Measurements from ENCODE around the gene USP3. TPM values are rescaled to one million over a fixed set of nuclear protein-coding genes. Genes with fewer than 3 reads are reported as not detected.

Gene USP3
- total and polyA plus RNA-seq, 2 of the 13 experiments (the other 11 are each of a cell fraction or from before 2014, with no cell fraction given): 14.3 to 61.2 TPM

DNA sequence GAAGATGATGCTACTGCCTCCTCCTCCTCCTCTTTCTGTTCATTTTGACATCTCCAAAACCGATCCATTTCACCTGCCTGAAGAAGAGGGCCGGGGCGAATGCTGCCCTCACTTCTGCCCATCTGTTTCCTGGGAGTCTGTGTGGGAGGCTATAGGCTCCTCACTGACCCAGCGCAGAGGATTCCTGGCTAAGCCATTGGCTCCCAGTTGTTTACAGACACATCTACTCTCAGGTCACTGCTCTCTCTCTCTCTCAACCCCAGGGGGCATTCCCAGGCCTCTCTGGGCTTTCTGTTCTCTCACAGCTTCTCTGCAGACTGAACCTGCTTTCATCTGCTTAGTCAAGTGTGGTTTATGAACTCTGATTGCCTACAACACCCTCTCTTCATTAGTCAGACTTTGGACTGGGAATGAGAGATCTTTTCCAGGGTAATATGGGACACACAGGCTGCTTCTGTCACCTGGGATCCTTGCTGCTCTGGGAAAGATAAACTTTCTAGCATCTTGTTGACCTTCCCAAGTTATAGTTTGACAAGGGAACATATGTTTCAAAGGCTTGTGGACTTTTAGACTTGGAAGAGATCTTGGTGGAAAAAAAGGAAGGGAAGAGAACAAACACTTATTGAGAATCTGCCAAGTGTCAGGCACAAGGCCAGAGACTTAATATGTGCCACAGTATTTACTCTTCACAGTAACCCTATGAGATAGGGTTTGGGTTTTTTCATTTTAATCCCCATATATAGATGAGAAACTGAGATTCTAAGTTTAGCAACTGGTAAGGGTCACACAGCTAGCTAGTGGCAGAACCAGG is 30.2 kb upstream of the USP3 start (continued):
- TF ChIP-seq, protein P1, sequence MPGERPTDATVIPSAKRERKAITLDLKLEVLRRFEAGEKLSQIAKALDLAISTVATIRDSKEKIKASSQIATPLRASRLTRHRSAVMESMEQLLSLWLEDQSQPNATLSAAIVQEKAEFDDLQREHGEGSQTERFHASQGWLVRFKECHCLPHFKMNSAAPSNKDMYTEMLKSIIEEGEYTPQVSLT (CRISPR knock-in tag; IDR thresholded peaks at IDR 0.05; ENCODE audit: borderline replicate concordance, low read depth): no peak
- no peak for TF ChIP-seq GPN1 (CRISPR knock-in tag; IDR thresholded peaks at IDR 0.05; ENCODE audit: borderline replicate concordance)
- TF ChIP-seq, protein P2, sequence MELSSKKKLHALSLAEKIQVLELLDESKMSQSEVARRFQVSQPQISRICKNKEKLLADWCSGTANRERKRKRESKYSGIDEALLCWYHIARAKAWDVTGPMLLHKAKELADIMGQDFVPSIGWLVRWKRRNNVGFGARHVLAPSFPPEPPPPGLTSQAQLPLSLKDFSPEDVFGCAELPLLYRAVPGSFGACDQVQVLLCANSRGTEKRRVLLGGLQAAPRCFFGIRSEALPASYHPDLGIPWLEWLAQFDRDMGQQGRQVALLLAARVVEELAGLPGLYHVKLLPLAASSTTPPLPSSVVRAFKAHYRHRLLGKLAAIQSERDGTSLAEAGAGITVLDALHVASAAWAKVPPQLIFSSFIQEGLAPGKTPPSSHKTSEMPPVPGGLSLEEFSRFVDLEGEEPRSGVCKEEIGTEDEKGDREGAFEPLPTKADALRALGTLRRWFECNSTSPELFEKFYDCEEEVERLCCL (CRISPR knock-in tag; IDR thresholded peaks at IDR 0.05; ENCODE audit: borderline replicate concordance): no peak
- TF ChIP-seq FLYWCH1 (CRISPR knock-in tag; IDR thresholded peaks at IDR 0.05): no peak
- no peak for TF ChIP-seq U2AF1 (optimal IDR thresholded peaks at IDR 0.05; ENCODE audit: low read depth, low read length)
- TF ChIP-seq, protein P3, sequence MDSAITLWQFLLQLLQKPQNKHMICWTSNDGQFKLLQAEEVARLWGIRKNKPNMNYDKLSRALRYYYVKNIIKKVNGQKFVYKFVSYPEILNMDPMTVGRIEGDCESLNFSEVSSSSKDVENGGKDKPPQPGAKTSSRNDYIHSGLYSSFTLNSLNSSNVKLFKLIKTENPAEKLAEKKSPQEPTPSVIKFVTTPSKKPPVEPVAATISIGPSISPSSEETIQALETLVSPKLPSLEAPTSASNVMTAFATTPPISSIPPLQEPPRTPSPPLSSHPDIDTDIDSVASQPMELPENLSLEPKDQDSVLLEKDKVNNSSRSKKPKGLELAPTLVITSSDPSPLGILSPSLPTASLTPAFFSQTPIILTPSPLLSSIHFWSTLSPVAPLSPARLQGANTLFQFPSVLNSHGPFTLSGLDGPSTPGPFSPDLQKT (CRISPR knock-in tag; IDR thresholded peaks at IDR 0.05; ENCODE audit: borderline replicate concordance): no peak
- TF ChIP-seq EHMT2 (IDR thresholded peaks at IDR 0.05; ENCODE audit: borderline replicate concordance, low read depth, low read length): peak; percentile 55; the same call in 1 of the 2 replicates
- 0 out of 2 replicates have a peak, but pooled peaks have one; percentile 72 for TF ChIP-seq MBD4 (IDR thresholded peaks at IDR 0.05; ENCODE audit: borderline replicate concordance, low read length)
- TF ChIP-seq ZNF660 (CRISPR knock-in tag; IDR thresholded peaks at IDR 0.05; ENCODE audit: borderline replicate concordance, low read depth): no peak
- TF ChIP-seq RFX3 (CRISPR knock-in tag; IDR thresholded peaks at IDR 0.05): no peak
- TF ChIP-seq, protein P4, sequence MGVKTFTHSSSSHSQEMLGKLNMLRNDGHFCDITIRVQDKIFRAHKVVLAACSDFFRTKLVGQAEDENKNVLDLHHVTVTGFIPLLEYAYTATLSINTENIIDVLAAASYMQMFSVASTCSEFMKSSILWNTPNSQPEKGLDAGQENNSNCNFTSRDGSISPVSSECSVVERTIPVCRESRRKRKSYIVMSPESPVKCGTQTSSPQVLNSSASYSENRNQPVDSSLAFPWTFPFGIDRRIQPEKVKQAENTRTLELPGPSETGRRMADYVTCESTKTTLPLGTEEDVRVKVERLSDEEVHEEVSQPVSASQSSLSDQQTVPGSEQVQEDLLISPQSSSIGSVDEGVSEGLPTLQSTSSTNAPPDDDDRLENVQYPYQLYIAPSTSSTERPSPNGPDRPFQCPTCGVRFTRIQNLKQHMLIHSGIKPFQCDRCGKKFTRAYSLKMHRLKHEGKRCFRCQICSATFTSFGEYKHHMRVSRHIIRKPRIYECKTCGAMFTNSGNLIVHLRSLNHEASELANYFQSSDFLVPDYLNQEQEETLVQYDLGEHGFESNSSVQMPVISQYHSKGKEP (CRISPR knock-in tag; IDR thresholded peaks at IDR 0.05): no peak
- peak; percentile 84; the same call in 1 of the 2 replicates for TF ChIP-seq REPIN1 (CRISPR knock-in tag; IDR thresholded peaks at IDR 0.05; ENCODE audit: borderline replicate concordance, low read depth)
- TF ChIP-seq WIZ (CRISPR knock-in tag; IDR thresholded peaks at IDR 0.05): no peak
- no peak for TF ChIP-seq ZBTB8A (CRISPR knock-in tag; IDR thresholded peaks at IDR 0.05; ENCODE audit: borderline replicate concordance, low read depth)
- TF ChIP-seq ZNF547 (CRISPR knock-in tag; IDR thresholded peaks at IDR 0.05): no peak
- no peak for TF ChIP-seq GLI4 (CRISPR knock-in tag; IDR thresholded peaks at IDR 0.05; ENCODE audit: borderline replicate concordance)
- TF ChIP-seq SALL2 (CRISPR knock-in tag; IDR thresholded peaks at IDR 0.05): 0 out of 2 replicates have a peak, but pooled peaks have one; percentile 60
- TF ChIP-seq, protein P5, sequence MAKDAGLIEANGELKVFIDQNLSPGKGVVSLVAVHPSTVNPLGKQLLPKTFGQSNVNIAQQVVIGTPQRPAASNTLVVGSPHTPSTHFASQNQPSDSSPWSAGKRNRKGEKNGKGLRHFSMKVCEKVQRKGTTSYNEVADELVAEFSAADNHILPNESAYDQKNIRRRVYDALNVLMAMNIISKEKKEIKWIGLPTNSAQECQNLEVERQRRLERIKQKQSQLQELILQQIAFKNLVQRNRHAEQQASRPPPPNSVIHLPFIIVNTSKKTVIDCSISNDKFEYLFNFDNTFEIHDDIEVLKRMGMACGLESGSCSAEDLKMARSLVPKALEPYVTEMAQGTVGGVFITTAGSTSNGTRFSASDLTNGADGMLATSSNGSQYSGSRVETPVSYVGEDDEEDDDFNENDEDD (CRISPR knock-in tag; IDR thresholded peaks at IDR 0.05; ENCODE audit: borderline replicate concordance): peak; percentile 36; the same call in 1 of the 2 replicates
- TF ChIP-seq ZNF143 (CRISPR knock-in tag; IDR thresholded peaks at IDR 0.05): peak; percentile 39; the same call in 1 of the 2 replicates
- peak; percentile 64; the same call in 1 of the 2 replicates for TF ChIP-seq ZSCAN12 (CRISPR knock-in tag; IDR thresholded peaks at IDR 0.05)
- no peak for TF ChIP-seq ZNF234 (CRISPR knock-in tag; conservative IDR thresholded peaks at IDR 0.05)
- no peak for TF ChIP-seq MTF2 (CRISPR knock-in tag; IDR thresholded peaks at IDR 0.05; ENCODE audit: borderline replicate concordance)
- peak; percentile 83; the same call in 1 of the 2 replicates for TF ChIP-seq ARID2 (CRISPR knock-in tag; IDR thresholded peaks at IDR 0.05; ENCODE audit: borderline replicate concordance)

All from HepG2 (cell line).